Erythroblast (primary cell): ENCODE data around the gene MSH5.
A peak's percentile ranks its signal among the peaks of the same experiment; 100 is the strongest.
"Not testable (repeated sequence)": the region's sequence is repeated elsewhere in the genome, so short reads cannot be mapped to it uniquely, and the experiment has no call there.

Experiments
- DNase-seq, 2 experiments: peaks; one replicate each; lab custom pipeline; 2025; lab: John Stamatoyannopoulos, UW
- GATA1 ChIP-seq: IDR thresholded peaks from 2 replicates; pipeline ENCODE4 v1.6.1; 2011; ENCODE audit warnings: low read depth, mild to moderate bottlenecking, control low read depth, low read length, moderate library complexity
- POLR2A ChIP-seq: IDR thresholded peaks from 2 replicates; pipeline ENCODE4 v1.6.1; 2011; ENCODE audit warnings: mild to moderate bottlenecking, low read length

Gene MSH5

DNA sequence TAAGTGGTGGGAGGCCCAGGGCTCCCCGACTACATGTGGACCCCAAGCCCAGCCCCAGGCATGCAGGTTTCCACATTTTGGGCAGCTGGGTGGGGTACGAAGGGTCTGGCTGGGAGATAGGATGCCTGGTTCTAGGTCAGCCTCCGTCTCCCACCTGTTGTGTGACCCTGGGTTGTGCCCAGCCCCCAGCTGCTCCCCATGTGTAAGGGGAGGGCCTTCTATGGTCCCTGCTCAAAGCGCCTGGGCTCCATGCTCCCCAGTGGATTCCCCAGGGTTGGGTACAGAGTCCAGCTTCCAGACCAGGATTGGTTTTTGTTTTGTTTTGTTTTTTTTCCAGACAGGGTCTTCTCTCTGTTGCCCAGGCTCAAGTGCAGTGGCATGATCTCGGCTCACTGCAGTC is 38.4 kb downstream of the MSH5 start:
- TF ChIP-seq GATA1 (no peak), POLR2A (no peak)
- no peak for DNase-seq

DNA sequence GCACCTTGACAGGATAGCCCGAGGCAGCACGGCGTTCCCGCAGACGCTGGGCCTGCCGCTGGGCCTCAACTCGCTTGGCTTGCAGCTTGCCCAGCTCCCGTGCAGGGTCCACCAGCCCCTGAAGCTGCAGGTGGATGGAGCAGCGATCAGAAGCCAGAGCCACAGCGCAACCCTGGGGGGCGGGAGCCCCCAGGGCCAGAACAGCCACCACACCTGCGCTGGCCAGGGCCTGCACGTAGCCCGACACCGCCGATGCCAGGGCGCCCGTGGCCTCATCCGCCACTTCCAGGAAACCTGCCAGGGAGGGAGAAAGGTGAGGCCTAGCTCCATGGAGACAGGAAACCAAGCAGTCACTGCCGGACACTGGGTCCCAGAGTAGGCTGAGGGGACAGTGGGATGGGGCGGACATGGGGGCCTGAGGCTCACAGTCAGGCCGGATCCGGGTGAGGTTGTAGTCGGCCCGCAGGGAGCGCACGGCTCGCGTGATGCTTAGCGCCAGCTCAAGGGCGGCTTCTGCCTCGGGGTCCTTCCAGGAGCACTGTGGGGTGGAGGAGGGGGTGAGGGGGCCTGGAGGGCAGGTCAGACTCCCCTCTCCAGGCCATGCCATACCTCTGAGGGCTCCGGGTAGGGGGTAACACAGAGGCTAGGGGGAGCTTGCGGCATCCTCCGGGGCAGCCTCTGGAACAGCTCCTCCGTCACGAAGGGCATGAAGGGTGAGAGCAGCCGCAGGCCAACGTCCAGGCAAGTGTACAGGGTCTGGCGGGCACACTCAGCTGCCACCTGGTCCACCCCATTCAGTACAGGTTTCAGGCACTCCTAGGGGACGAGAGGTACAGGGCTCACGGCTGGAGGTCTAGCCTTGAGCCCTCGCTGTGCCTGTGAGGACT is 39.4 kb downstream of the MSH5 start:
- no peak for DNase-seq

DNA sequence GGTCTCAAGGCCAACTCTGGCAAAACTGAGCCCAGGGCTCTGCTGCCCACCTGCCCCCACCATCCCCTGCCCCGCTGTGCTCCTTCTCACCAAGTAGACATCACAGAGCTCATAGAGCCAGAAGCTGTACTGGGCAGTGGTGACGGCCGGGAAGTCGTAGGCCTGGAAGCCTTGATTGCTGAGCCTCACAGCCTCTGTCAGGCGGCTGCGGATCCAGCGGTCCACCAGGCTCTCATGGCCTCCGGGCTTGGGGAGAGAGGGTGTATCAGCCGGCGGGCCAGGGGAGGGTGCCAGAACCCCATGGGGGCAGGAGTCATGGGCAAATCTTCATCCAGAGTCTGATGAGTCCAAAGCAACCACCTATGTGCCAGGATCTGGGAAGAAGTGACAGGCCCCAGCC is 40.1 kb downstream of the MSH5 start:
- TF ChIP-seq POLR2A (no peak), GATA1 (no peak)
- no peak for DNase-seq

More for the DNA sequence above, 39.4 kb downstream of the MSH5 start:
- TF ChIP-seq GATA1 (no peak), POLR2A (no peak)

DNA sequence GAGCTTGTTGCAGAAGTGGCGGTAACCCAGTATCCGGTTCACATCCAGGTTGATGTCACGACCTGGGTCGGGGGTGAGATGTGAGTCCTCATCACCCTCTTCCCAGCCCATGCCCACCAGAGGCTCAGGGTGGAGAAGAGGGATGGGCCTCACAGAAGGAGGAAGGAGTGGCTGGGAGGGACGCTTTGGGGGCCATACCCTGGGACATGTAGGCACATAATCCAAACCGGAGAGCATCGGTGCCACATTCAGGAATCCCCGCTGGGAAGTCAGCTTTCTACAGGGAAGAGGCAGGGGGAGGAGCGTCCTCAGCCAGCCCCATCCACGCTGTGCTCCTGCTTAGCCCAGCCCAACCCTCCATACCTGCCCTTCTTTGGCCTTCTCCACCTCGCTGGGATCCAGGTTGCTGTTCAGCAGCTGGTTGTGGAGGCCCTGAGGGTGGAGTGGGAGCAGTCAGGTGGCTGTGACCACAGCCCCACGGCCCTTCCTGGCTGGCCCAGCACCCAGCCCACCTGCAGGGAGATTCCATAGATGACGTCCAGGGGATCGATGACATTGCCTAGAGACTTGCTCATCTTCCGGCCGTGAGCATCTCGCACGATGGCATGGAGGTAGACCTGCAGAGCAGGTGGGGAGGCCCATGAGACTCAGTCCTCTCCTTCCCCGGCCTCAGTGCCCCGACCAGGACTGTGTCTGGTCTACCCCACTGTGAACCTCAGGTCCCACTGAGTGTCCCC is 40.9 kb downstream of the MSH5 start:
- no peak for TF ChIP-seq POLR2A
- no peak for TF ChIP-seq GATA1
- DNase-seq = no peak

DNA sequence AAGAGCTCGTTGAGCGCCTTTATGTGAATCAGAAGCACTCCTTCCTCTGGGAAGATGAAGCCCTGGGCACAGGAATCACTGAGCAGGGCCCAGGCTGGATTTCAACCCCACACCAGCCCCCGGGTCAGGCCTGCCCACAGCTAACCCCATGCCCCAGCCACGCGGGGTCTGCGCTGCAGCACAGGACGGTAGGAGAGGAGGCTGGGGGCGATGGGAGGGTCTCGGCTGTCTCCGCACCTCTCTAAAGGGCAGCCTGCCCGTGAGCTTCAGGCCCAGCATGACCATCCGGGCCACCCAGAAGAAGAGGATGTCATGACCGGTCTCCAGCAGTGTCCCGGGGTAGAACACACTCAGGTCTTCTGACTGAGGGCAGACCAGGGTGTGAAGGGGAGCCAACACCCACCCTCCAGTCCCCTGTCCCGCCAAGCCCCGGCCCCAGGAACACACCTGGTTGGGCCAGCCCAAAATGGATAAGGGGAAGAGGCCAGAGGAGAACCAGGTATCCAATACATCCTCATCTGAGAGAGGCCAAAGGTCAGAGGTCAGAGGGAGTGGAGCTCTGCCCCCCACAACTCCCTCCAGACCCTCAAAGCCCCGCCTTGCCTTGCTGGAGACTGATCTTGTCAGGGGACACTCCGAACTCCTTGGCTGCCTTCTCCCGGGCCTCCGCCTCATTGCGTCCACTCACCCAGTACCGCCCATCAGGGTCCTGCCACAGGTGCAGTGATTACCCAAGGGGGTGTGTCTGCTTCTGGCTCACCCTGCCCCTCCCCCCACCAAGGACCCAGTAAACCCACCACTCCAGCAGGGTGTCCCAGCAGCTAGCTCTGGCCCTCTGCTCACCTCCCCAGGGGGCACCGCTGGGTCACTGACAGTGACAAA is 41.7 kb downstream of the MSH5 start:
- no peak for TF ChIP-seq POLR2A
- TF ChIP-seq GATA1 = no peak
- no peak for DNase-seq

DNA sequence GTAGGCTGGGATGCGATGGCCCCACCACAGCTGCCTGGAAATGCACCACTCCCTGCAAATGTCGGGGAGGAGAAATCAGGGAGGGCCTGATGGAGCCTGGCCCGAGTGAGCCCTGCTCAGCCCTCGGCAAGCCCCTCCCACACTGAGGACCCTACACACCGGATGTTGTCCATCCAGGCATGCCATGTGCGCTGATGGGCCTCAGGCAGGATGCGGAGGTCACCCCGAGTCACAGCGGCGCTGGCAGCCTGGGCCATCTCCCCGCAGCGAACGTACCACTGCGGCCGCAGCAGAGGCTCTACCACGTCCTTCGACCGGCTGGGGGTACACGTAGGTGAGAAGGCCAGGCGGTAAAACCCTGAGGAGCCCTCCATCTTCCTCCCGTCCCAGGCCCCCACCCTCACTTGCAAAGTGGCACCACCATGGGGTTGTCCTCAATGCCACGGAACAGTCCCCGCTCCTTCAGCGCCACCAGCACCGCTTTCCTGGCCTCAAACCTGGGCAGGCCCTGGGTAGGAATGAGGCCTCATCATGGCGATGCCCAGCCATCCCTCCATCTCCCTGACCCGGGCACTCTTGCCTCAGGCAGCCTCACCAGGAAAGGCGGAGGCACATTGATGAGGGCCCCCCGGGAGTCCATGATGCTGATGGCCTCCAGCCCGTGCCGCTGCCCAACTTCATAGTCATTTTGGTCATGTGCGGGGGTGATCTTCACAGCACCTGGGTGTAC is 42.5 kb downstream of the MSH5 start:
- TF ChIP-seq GATA1 = no peak
- no peak for TF ChIP-seq POLR2A
- no peak for DNase-seq

DNA sequence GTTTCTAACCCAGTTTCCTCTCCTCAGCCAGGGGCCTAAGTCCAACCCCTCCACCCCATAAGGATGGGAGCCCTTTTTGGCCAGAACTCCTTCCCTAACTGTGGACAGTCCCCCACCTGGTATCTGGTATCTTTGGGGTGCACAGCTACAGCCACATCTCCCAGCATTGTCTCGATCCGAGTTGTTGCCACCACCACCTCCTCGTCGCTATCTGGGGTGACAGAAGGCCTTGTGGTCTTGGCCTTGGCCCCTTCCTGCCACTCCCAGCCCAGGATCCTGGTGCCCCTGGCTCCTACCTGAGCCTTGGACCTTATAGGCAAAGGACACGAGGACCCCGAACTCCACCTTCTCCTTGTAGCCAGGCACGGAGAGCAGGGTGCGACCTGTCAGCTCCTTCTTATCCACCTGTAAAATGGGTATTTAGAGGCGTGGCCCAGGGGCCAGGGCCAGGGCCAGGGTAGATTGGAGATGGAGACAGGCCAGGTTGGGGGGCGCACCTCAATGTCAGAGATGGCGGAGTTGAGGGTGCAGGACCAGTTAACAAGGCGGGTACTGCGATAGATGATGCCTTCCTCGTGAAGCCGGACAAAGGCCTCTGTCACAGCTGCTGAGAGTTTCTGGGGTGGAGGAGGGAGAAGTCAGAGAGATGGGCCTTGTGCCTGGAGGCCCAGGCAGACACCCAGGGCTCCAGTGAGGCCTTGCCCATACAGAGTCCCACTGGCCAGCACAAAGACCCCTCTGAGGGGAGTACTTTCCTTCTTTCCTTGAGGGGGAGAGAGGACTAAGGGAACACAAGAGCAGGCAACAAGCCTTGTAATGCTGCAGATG is 44.5 kb downstream of the MSH5 start:
- no peak for DNase-seq
- TF ChIP-seq POLR2A (no peak), GATA1 (no peak)

DNA sequence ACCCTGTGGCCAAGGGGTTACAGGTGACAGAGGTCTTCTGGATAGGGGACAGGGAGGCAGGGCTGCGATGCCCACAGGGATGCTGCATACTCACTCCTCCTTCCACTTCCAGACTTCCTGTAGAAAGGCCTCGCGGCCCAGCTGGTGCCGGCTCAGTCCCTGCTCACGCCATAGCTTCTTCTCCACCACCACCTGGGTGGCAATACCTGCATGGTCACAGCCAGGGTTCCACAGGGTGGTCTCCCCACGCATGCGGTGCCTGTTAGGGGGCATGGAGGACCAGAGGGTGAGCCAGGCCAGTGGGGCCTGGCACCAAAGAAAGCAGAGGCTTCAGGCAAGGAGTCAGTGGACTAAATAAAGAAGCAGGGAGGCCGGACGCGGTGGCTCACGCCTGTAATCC is 45.7 kb downstream of the MSH5 start:
- TF ChIP-seq POLR2A (no peak), GATA1 (no peak)
- no peak for DNase-seq

DNA sequence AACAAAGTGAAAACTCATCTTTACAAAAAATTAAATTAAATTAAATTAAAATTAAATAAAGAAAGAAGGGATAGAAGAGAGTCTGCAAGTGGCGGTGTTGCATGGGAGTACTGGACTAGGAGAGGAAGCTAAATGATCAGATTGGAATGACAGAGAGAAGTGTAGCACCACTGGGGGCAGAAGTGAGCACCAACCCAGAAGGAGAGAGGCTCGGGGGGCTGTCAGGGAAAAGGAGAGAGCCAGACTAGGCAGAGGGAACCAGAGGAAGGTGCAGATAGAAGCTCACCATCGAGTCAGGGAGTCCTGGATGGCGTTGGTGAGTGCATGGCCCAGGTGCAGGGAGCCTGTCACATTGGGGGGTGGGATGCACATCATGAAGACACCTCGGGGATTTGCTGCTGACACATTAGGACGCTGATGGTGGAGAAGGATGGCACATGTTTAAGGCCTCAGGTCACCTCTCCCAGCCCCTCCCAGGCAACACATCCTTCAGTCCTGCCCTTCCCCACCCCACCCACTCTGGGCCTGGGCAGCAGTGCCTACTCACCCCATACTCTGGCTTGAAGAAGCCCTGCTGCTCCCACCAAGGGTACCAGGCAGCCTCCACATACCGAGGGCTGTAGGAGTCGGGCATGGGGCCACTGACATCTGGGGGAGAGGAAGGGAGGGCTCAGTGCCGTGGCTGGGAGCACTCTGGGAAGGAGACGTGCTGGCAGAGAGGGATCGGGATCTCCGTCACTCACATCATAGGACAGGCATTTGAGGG is 51.7 kb downstream of the MSH5 start:
- DNase-seq = peak; percentile 52 to 58
- TF ChIP-seq POLR2A = no peak
- no peak for TF ChIP-seq GATA1

DNA sequence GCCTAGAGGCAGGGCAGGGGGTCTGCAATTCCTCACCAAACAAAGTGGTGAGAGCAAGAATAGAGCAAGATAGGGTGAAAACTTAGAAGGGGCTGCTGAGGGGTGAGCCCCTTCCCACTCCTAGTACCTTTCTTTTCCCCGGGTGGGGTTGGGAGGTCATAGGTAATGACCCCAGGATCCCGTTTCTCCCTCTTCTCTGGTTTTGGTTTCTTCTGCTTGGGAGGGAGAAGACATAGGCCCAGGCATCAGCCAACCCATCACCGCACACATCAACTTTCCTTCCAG is 52.2 kb downstream of the MSH5 start:
- no peak for DNase-seq
- TF ChIP-seq POLR2A (no peak), GATA1 (no peak)

DNA sequence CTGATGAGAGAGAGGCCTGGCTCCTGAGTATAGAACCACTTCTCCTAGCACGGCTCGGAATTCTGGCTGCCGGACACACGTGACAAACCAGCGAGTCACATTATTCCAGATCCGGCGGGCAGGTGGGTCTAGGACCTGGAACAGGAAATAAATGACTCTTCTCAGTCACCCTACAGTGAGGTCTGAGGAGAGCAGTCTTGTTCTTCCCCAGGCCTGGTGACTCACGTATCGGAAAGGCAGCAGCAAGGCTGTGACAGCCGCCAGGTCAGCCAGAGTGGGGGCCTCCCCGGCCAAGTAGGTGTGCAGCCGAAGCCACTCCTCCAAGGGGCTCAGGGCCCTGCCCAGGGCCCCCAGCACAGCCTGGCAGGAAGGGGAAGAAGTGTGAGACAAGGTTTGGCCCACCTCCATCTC is 53.0 kb downstream of the MSH5 start:
- no peak for DNase-seq
- no peak for TF ChIP-seq POLR2A
- no peak for TF ChIP-seq GATA1

DNA sequence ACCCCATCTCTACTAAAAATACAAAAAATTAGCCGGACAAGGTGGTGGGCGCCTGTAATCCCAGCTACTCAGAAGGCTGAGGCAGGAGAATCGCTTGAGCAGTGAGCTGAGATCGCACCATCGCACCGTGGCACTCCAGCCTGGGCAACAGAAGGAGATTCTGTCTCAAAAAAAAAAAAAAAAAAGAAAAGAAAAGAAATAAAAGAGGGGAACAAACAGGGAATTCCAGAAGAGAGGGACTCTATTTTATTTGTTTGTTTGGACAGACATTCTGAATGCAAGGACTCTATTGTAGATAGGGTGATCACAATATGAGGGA is 54.1 kb downstream of the MSH5 start:
- DNase-seq = not testable (repeated sequence)
